Retinal pigment epithelial cell (primary cell): ENCODE results near the gene CPSF4.

Experiments
- DNase-seq: peaks from one replicate; pipeline ENCODE4 v3.0.0-alpha.2; 2010; ENCODE audit warnings: low read depth
- H3K4me3 ChIP-seq: 2 replicates; pipeline ENCODE4 v1.5.1; 2011; ENCODE audit warnings: mild to moderate bottlenecking, low read length, control low read depth, moderate library complexity
- CTCF ChIP-seq: conservative IDR thresholded peaks from 2 replicates; pipeline ENCODE4 v1.5.1; 2011; ENCODE audit warnings: low read depth, low read length, control low read depth, inconsistent platforms

CPSF4 gene

GRCh38 chr7:99402854-99403253 is 35.9 kb upstream of the CPSF4 start:
- no peak for TF ChIP-seq CTCF
- DNase-seq, result no peak
- no peak overlapping the region for H3K4me3 ChIP-seq

GRCh38 chr7:99403764-99404163 is 35.0 kb upstream of the CPSF4 start:
- no peak overlapping the region for H3K4me3 ChIP-seq
- no peak for TF ChIP-seq CTCF
- no peak for DNase-seq

GRCh38 chr7:99404235-99404976 is 34.3 kb upstream of the CPSF4 start:
- H3K4me3 ChIP-seq, result no peak overlapping the region
- DNase-seq, result no peak
- no peak for TF ChIP-seq CTCF

- no peak for TF ChIP-seq CTCF
- DNase-seq, result no peak
- no peak overlapping the region for H3K4me3 ChIP-seq
Observed at GRCh38 chr7:99404977-99405320, 33.8 kb upstream of the CPSF4 start.

GRCh38 chr7:99406557-99406956 is 32.2 kb upstream of the CPSF4 start:
- no peak for TF ChIP-seq CTCF
- DNase-seq, result no peak
- no peak overlapping the region for H3K4me3 ChIP-seq

- peak overlapping the region; percentile 99 for H3K4me3 ChIP-seq
- TF ChIP-seq CTCF, result no peak
- DNase-seq, result peak; percentile 39
Observed at GRCh38 chr7:99407872-99408378, 30.8 kb upstream of the CPSF4 start.
